GM19025 (cell line): Measurements from ENCODE around the gene FHAD1.

Experiments
- ATAC-seq: cut with Tn5 transposase; IDR thresholded peaks from one replicate; pipeline ENCODE4 v1.9.1; 2021; ENCODE audit warnings: mild to moderate bottlenecking, low read depth, moderate library complexity; ENCODE audit not compliant: unreplicated experiment

The FHAD1 gene

GRCh38 chr1:15218287-15219279 is 28.4 kb upstream of the FHAD1 start:
- no peak for ATAC-seq

DNA sequence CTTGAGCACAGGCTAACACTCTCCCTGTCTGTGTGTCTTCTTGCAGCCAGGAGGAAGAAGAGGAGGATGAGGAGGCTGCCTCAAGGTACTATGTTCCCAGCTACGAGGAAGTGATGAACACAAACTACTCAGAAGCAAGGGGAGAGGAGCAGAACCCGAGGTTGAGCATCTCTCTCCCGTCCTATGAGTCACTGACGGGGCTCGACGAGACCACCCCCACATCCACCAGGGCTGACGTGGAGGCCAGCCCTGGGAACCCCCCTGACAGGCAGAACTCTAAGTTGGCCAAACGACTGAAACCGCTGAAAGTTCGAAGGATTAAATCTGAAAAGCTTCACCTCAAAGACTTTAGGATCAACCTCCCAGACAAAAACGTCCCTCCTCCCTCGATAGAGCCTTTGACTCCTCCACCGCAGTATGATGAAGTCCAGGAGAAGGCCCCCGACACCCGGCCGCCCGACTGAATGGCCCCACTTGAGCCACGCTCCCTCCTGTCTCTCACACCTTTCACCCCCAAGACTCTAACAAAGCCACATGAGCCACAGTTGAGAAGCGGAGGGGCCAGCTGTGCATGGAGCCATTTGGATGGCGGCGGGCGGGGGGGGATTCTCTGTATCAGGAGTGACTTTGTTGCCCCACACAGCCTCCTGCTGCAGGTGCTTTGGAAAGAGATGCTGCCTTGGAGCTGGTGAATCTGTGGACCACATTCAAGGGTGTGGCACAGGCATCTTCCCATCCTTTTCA is 27.6 kb upstream of the FHAD1 start:
- no peak for ATAC-seq

GRCh38 chr1:15220024-15220392 is 27.0 kb upstream of the FHAD1 start:
- no peak for ATAC-seq

- ATAC-seq, result no peak
Measured at GRCh38 chr1:15220825-15221431, 26.1 kb upstream of the FHAD1 start.

- ATAC-seq, result no peak
Measured at GRCh38 chr1:15222653-15223303, 24.2 kb upstream of the FHAD1 start.

DNA sequence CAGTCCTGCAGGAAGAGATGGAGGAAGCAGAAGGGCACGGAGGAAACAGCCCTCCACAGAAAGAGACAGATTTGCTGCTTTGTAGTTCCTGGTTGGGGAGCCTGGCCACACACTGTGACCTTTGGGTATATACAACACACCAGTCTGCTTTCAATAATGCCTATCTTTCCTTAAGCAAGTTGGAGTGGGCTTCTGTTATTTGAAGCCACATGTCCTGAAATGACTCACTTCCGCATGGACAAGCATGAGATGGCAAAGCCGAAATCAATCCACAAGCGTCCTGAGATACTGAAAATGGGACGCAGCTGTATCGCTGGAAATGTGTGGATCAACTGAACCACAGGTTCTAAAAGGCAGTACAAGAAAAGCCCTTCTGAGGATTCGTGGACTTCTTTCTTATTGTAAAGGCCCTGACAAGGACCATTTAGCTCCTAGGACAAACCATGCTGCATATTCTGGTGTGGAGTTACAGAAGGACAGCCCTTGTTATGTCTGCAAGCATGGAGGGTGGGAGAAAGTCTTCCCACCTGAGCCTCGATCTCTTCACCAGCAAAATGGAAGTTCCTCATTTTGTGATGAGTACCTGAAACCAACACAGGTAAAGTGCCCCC is 22.7 kb upstream of the FHAD1 start:
- ATAC-seq, result no peak

- ATAC-seq, result no peak
Measured at GRCh38 chr1:15224974-15225373, 22.0 kb upstream of the FHAD1 start.

- no peak for ATAC-seq
Measured at GRCh38 chr1:15225461-15225860, 21.6 kb upstream of the FHAD1 start.

DNA sequence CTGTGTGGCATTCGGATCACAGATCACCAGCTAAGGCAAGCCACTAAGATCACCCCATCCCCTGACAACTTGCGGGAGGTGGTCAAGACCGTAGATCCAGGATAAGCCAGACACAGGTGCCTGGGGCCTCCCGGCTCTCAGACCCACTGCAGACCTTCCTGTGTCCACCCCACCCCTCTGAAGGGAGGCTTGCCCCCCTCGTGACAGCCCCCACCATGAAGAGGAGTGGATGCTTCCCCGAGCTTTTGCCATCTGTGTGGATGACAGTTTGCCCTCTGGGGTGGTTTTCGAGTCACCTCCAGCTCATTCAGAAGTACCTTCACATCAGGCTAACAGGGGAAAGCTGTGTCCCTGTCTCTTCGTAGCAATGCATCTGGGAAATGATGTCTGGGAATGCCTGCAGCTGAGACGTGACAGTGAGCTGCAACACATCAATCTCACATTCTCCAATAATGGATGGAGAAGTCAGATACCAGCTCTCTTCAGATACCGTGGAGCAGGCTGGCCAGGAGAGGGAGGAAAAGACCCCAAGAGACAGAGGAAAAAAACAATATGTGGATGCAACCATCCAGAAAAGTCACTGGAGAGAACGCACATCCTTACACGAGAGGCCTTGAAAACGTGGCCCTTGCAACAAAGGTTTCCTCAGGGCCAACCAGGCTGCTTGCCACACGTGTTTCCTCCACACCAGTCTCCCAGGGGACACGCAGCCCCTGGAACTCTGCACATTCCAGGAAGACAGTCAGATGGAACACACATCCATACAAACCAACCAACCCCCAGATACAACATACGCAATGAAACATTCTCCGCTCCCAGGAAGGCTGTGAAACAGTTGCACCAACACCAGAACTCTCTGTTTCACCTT is 20.4 kb upstream of the FHAD1 start:
- ATAC-seq, result no peak

- no peak for ATAC-seq
Measured at GRCh38 chr1:15229707-15230131, 17.3 kb upstream of the FHAD1 start.

DNA sequence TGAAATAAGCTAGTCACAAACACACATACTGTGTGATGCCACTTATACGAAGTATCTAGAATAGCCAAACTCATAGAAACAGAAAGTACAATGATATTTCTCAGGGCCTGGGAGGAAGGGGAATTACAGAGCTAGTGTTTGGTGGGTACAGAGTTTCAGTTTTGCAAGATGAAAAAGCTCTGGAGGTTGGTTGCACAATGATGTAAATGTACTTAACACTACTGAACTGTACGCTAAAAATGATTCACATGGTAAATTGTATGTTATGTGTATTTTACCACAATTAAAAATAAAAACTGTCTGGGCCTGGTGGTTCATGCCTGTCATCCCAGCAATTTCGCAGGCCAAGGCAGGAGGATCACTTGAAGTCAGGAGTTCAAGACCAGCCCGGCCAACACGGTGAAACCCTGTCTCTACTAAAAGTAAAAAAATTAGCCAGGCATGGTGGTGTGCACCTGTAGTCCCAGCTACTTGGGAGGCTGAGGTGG is 15.3 kb upstream of the FHAD1 start:
- peak; percentile 94 for ATAC-seq

DNA sequence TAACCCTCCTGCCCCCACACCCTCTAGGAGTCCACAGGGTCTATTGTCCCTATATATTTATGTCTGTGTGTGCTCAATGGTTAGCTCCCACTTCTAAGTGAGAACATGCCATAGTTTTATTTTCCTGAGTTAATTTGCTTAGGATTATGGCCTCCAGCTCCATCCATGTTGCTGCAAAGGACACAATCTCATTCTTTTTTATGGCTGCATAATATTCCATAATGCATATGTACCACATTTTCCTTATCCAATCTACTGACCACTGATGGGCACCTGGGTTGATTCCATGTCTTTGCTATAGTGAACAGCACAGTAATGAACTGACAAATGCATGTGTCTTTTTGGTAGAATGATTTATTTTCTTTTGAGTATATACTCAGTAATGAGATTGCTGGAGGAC is 13.3 kb upstream of the FHAD1 start:
- no peak for ATAC-seq

GRCh38 chr1:15236321-15236721 is 10.7 kb upstream of the FHAD1 start:
- no peak for ATAC-seq

- ATAC-seq, result no peak
Measured at GRCh38 chr1:15236746-15237145, 10.3 kb upstream of the FHAD1 start.

DNA sequence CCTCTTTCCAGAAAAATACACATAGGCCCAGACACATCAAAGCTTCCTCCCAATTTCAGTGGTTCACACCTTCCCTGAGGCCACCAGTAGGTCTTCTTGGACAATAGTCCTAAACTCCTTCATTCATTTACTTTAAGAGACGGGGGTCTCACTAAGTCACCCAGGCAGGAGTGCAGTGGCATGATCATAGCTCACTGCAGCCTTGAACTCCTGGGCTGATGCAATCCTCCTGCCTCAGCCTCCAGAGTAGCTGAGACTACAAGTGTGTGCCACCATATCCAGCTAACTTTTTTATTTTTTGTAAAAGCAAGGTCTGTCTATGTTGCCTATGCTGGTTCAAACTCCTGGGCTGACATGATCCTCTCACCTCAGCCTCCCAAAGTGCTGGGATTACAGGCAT is 8.2 kb upstream of the FHAD1 start:
- ATAC-seq, result no peak

GRCh38 chr1:15242766-15243165 is 4.3 kb upstream of the FHAD1 start:
- ATAC-seq, result no peak

DNA sequence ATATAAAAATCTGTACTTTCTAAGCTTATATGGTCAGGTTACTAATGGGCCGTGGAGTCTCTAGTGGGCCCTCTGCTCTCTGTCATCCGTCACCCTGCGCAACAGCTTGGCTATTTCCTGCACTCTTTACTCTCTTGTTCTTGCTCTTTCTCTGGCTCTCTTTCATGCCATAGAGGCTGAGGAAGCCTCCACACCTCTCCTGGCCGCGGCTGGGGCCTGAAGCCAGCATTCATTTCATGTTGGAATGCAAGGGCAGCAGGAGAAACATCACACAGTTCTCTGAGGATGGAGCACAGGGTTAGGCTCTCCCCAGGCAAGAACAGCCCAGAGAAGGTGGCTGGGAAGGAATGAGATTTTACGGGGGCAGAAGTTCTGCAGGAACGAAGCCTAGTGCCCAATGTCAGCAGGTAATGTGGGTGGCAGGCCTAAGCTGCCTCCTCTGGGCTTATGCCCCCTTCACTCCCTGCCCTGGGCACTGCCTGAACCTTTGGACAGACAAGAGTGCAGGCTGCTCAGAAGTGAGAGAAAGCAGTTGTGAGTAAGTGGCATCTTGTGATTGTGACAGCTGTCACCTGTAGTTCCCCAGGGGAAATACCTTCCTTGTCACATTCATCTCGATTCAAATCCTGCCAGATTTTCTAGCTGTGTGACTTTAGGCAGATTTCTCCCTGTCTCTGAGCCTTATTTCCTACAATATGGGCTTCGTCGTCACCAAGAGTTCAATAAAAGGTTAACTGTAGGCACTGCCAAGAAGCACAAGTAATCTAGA is 3.6 kb upstream of the FHAD1 start:
- ATAC-seq, result no peak

- ATAC-seq, result no peak
Measured at GRCh38 chr1:15244813-15245212, 2.2 kb upstream of the FHAD1 start.
